CD14-positive monocyte (primary cell): ENCODE results near the gene PTPRN2. TPM values are rescaled to one million over a fixed set of nuclear protein-coding genes. Genes with fewer than 3 reads are reported as not detected.

Experiments used
- DNase-seq, 3 donors: peaks; one replicate each; pipeline ENCODE4 v3.0.0-alpha.2; 2011 to 2022
- H2AFZ ChIP-seq: 2 replicates; pipeline ENCODE4 v1.6.0; 2012; ENCODE audit warnings: mild to moderate bottlenecking, low read depth, low read length, inconsistent platforms; ENCODE audit not compliant: insufficient read depth, poor library complexity, severe bottlenecking
- H3K27ac ChIP-seq, 2 donors: 1 replicate in 1 of 2; 2 replicates in 1 of 2; pipeline ENCODE4 v1.5.1; 2012 to 2013; ENCODE audit warnings: low read length in 2 of 2, control low read depth in 1 of 2, inconsistent platforms in 1 of 2, low read depth in 1 of 2, mild to moderate bottlenecking in 1 of 2
- H3K27me3 ChIP-seq, 2 donors: one replicate each; pipeline versions ENCODE4 v1.6.0 to v1.6.1; 2011 to 2013; ENCODE audit warnings: low read length in 2 of 2; ENCODE audit not compliant: control insufficient read depth in 2 of 2, insufficient read depth in 2 of 2
- H3K36me3 ChIP-seq, 2 donors: replicated peaks in 1 of 2; 1 replicate in 1 of 2; 2 replicates in 1 of 2; pipeline versions ENCODE4 v1.5.1 to v1.6.1; 2012 to 2013; ENCODE audit warnings: low read length in 2 of 2, control low read depth in 1 of 2, inconsistent platforms in 1 of 2, mild to moderate bottlenecking in 1 of 2; ENCODE audit not compliant: insufficient read depth in 2 of 2, control insufficient read depth in 1 of 2
- H3K4me1 ChIP-seq, 2 donors: 1 replicate in 1 of 2; 2 replicates in 1 of 2; pipeline versions ENCODE4 v1.5.1 to v1.6.1; 2012 to 2013; ENCODE audit warnings: low read length in 2 of 2, control low read depth in 1 of 2, inconsistent platforms in 1 of 2, mild to moderate bottlenecking in 1 of 2, moderate library complexity in 1 of 2; ENCODE audit not compliant: insufficient read depth in 2 of 2, control insufficient read depth in 1 of 2
- H3K4me2 ChIP-seq: replicated peaks from 2 replicates; pipeline ENCODE3; 2012; ENCODE audit warnings: low read length, moderate library complexity, mild to moderate bottlenecking; ENCODE audit not compliant: poor library complexity, severe bottlenecking; ENCODE audit errors: extremely low read depth
- H3K4me3 ChIP-seq, 3 experiments: fragments of 200-600 bp in 1 of 3; sonication (generic) in 1 of 3; replicated peaks in 1 of 3; 1 replicate in 2 of 3; 2 replicates in 1 of 3; pipeline ENCODE4 v1.5.1; 2011 to 2013; ENCODE audit warnings: low read length in 3 of 3, mild to moderate bottlenecking in 3 of 3, control low read depth in 2 of 3, low read depth in 2 of 3, inconsistent platforms in 1 of 3, moderate library complexity in 1 of 3
- H3K79me2 ChIP-seq: 2 replicates; pipeline ENCODE4 v1.6.0; 2012; ENCODE audit warnings: mild to moderate bottlenecking, control low read depth, inconsistent platforms, low read length, moderate library complexity; ENCODE audit not compliant: insufficient read depth
- H3K9ac ChIP-seq: 2 replicates; pipeline ENCODE4 v1.6.0; 2017; ENCODE audit warnings: low read length, mild to moderate bottlenecking; ENCODE audit not compliant: insufficient read depth, poor library complexity, severe bottlenecking
- H3K9me3 ChIP-seq, 2 donors: replicated peaks in 1 of 2; 1 replicate in 1 of 2; 2 replicates in 1 of 2; pipeline versions ENCODE4 v1.5.1 to v1.6.1; 2012 to 2013; ENCODE audit warnings: low read length in 2 of 2, control low read depth in 1 of 2; ENCODE audit not compliant: control insufficient read depth in 1 of 2, insufficient read depth in 1 of 2
- H4K20me1 ChIP-seq: 2 replicates; pipeline ENCODE4 v1.6.0; 2012; ENCODE audit warnings: mild to moderate bottlenecking, low read length, control low read depth, moderate library complexity; ENCODE audit not compliant: insufficient read depth
- H3K27ac Mint-ChIP-seq, 7 donors: one replicate each; pipeline ENCODE4 v1.8.0; 2020; ENCODE audit warnings: mild to moderate bottlenecking in 7 of 7, mixed read lengths in 7 of 7, moderate library complexity in 6 of 7, inconsistent platforms in 2 of 7
- H3K27me3 Mint-ChIP-seq, 3 donors: one replicate each; pipeline ENCODE4 v1.8.0; 2021 to 2022; ENCODE audit warnings: low read depth in 3 of 3, mild to moderate bottlenecking in 3 of 3, mixed read lengths in 3 of 3, moderate library complexity in 3 of 3, inconsistent platforms in 1 of 3
- H3K36me3 Mint-ChIP-seq, 2 donors: one replicate each; pipeline ENCODE4 v1.8.0; 2020; ENCODE audit warnings: mixed read lengths in 2 of 2, inconsistent platforms in 1 of 2, mild to moderate bottlenecking in 1 of 2
- H3K4me1 Mint-ChIP-seq: one replicate; pipeline ENCODE4 v1.8.0; 2020; ENCODE audit warnings: mild to moderate bottlenecking, mixed read lengths
- H3K4me3 Mint-ChIP-seq, 2 donors: one replicate each; pipeline ENCODE4 v1.8.0; 2020; ENCODE audit warnings: mild to moderate bottlenecking in 2 of 2, mixed read lengths in 2 of 2, moderate library complexity in 1 of 2
- H3K9me3 Mint-ChIP-seq, 7 donors: one replicate each; pipeline ENCODE4 v1.8.0; 2020 to 2022; ENCODE audit warnings: mixed read lengths in 7 of 7, mild to moderate bottlenecking in 6 of 7, moderate library complexity in 6 of 7, inconsistent platforms in 2 of 7
- CTCF ChIP-seq: fragments of 200-600 bp; IDR thresholded peaks from one replicate; pipeline ENCODE4 v1.8.0; 2022; ENCODE audit warnings: antibody characterized with exemption, mild to moderate bottlenecking
- WGBS: methylation state at CpG from one replicate; pipeline ENCODE4 v1.1.5; 2013; ENCODE audit warnings: missing lambda C conversion rate; ENCODE audit not compliant: insufficient coverage; 5-methylcytosine and 5-hydroxymethylcytosine counted together
- intact Hi-C, 2 donors: fragments of 100-400 bp; cut with micrococcal nuclease; formaldehyde crosslinking; loops; one replicate each; pipeline versions ENCODE4 v1.15.0 to v1.15.1; 2023
- polyA plus RNA-seq, 3 donors: library from polyadenylated mRNA; depleted of rRNA in 1 of 3; unstranded in 2 of 3; stranded (reverse) in 1 of 3; fragments of 300-500 nt in 2 of 3; fragments of >200 nt in 1 of 3; fragmentation: Illumina TruSeq in 2 of 3; gene quantifications; 1 replicate in 2 of 3; 2 replicates in 1 of 3; pipeline ENCODE4 v1.2.3, GENCODE V29; 2012 to 2021

PTPRN2 gene
- polyA plus RNA-seq, 3 donors = 0.25 to 1.4 (median 0.97) TPM

GRCh38 chr7:157630301-157630853 lies 957.2 kb downstream of the PTPRN2 start:
- H3K9ac ChIP-seq = no peak overlapping the region
- H3K79me2 ChIP-seq = no peaks in the 10 kb centered on the region
- no peaks in the 10 kb centered on the region for H3K9me3 ChIP-seq
- Mint-ChIP-seq H3K27me3 (peaks cover 5 to 22% (median 20%) of the 10 kb centered on the region in 3 donors), H3K9me3 (no peaks in the 10 kb centered on the region), H3K27ac (no peak overlapping the region), H3K36me3 (no peaks in the 10 kb centered on the region), H3K4me1 (no peaks in the 10 kb centered on the region), H3K4me3 (no peak overlapping the region)
- no peak overlapping the region for H2AFZ ChIP-seq
- intact Hi-C loops = no loop called here
- H3K36me3 ChIP-seq = no peaks in the 10 kb centered on the region
- H3K27ac ChIP-seq = no peak overlapping the region
- H3K27me3 ChIP-seq = peaks cover 0 to 7% of the 10 kb centered on the region in 2 donors
- no peaks in the 10 kb centered on the region for H3K4me1 ChIP-seq
- no peak overlapping the region for H3K4me3 ChIP-seq
- 89% methylated on average over 15 of the region's 16 CpGs for WGBS
- H4K20me1 ChIP-seq = no peaks in the 10 kb centered on the region
- DNase-seq = no peak
- TF ChIP-seq CTCF = no peak
- no peak overlapping the region for H3K4me2 ChIP-seq

DNA sequence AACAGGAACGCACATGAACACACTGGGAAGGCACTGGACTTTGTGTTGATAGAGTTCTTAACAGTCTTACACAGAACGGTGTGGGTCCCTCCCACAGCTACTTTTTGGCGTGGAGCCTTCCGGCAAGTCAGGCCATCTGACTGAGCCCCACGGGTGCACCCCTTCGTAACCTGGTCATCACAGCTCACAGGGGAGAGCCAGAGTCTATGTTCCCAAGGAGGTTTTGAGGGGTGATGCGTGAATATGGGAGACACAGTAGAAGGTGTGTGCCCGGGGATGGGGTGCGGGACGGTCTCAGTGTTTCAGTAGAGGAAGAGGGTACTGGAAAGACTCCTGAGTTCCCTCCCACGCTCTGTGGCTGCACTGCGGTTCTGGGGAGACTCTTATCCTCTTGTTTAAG lies 959.2 kb downstream of the PTPRN2 start:
- no peak overlapping the region for H3K4me3 ChIP-seq
- H3K4me2 ChIP-seq = no peak overlapping the region
- Mint-ChIP-seq H3K4me3 (no peak overlapping the region), H3K27me3 (peaks cover 5 to 20% (median 18%) of the 10 kb centered on the region in 3 donors), H3K4me1 (no peaks in the 10 kb centered on the region), H3K36me3 (no peaks in the 10 kb centered on the region), H3K9me3 (peaks cover 0 to 3% (median 0%) of the 10 kb centered on the region in 7 donors), H3K27ac (peak overlapping the region in 1 of 7 donors; percentile 12)
- no peaks in the 10 kb centered on the region for H3K4me1 ChIP-seq
- no peaks in the 10 kb centered on the region for H4K20me1 ChIP-seq
- H3K79me2 ChIP-seq = no peaks in the 10 kb centered on the region
- no peak for TF ChIP-seq CTCF
- intact Hi-C loops = no loop called here
- no peak overlapping the region for H3K27ac ChIP-seq
- H3K9ac ChIP-seq = no peak overlapping the region
- peaks cover 0 to 7% of the 10 kb centered on the region in 2 donors for H3K27me3 ChIP-seq
- WGBS = 92% methylated on average over 10 of the region's 12 CpGs
- no peaks in the 10 kb centered on the region for H3K9me3 ChIP-seq
- H3K36me3 ChIP-seq = no peaks in the 10 kb centered on the region
- DNase-seq = no peak
- no peak overlapping the region for H2AFZ ChIP-seq
